GM19035 (cell line): Measurements from ENCODE around the gene RIN3.

ENCODE experiments used
- ATAC-seq: cut with Tn5 transposase; IDR thresholded peaks from one replicate; pipeline ENCODE4 v1.9.1; 2021; ENCODE audit not compliant: unreplicated experiment

RIN3 gene

GRCh38 chr14:92513204-92513965 is at the start of gene RIN3:
TSS of gene RIN3 (plus strand) at chr14:92513781. CDS start at chr14:92513933, 152 bp downstream.
- peak; percentile 69 for ATAC-seq

GRCh38 chr14:92464156-92464555 is 49.4 kb upstream of the RIN3 start:
- no peak for ATAC-seq

GRCh38 chr14:92464716-92465115 is 48.9 kb upstream of the RIN3 start:
- no peak for ATAC-seq

- ATAC-seq, result no peak
These were observed 48.1 kb upstream of the RIN3 start for GRCh38 chr14:92465353-92466055.

GRCh38 chr14:92466059-92466458 is 47.5 kb upstream of the RIN3 start:
- ATAC-seq, result no peak

- no peak for ATAC-seq
These were observed 44.1 kb upstream of the RIN3 start for GRCh38 chr14:92469515-92469914.

- ATAC-seq, result no peak
These were observed 43.4 kb upstream of the RIN3 start for GRCh38 chr14:92470215-92470614.

GRCh38 chr14:92470811-92471210 is 42.8 kb upstream of the RIN3 start:
- ATAC-seq, result no peak

GRCh38 chr14:92471919-92472318 is 41.7 kb upstream of the RIN3 start:
- ATAC-seq, result no peak

- ATAC-seq, result no peak
These were observed 40.7 kb upstream of the RIN3 start for GRCh38 chr14:92472860-92473259.

GRCh38 chr14:92473261-92473968 is 40.2 kb upstream of the RIN3 start:
- no peak for ATAC-seq

GRCh38 chr14:92473969-92474535 is 39.5 kb upstream of the RIN3 start:
- no peak for ATAC-seq

GRCh38 chr14:92475037-92475436 is 38.5 kb upstream of the RIN3 start:
- no peak for ATAC-seq

- ATAC-seq, result no peak
These were observed 38.0 kb upstream of the RIN3 start for GRCh38 chr14:92475451-92476187.

GRCh38 chr14:92480856-92481255 is 32.7 kb upstream of the RIN3 start:
- no peak for ATAC-seq

GRCh38 chr14:92481386-92481785 is 32.2 kb upstream of the RIN3 start:
- no peak for ATAC-seq

- ATAC-seq, result no peak
These were observed 31.6 kb upstream of the RIN3 start for GRCh38 chr14:92481811-92482555.

- ATAC-seq, result no peak
These were observed 30.8 kb upstream of the RIN3 start for GRCh38 chr14:92482621-92483319.

- ATAC-seq, result no peak
These were observed 29.3 kb upstream of the RIN3 start for GRCh38 chr14:92484132-92484823.
